ENCODE data around the gene FTO.

GRCh38 chr16:54128629-54129234 lies 424.8 kb downstream of the FTO start:
- TF ChIP-seq CTCF (IDR thresholded peaks at IDR 0.05): no peak
- TF ChIP-seq POLR2A (IDR thresholded peaks at IDR 0.05): no peak
- no peak for TF ChIP-seq POLR2AphosphoS5 (IDR thresholded peaks at IDR 0.05)
- no peak for TF ChIP-seq EP300 (IDR thresholded peaks at IDR 0.05)
